UCSD-AML1 (cell line): ENCODE data around the gene FNDC11.
A peak's percentile ranks its signal among the peaks of the same experiment; 100 is the strongest.

Experiments
- DNase-seq: peaks from one replicate; lab custom pipeline; 2025; ENCODE audit not compliant: unreplicated experiment; lab: John Stamatoyannopoulos, UW

The FNDC11 gene

DNA sequence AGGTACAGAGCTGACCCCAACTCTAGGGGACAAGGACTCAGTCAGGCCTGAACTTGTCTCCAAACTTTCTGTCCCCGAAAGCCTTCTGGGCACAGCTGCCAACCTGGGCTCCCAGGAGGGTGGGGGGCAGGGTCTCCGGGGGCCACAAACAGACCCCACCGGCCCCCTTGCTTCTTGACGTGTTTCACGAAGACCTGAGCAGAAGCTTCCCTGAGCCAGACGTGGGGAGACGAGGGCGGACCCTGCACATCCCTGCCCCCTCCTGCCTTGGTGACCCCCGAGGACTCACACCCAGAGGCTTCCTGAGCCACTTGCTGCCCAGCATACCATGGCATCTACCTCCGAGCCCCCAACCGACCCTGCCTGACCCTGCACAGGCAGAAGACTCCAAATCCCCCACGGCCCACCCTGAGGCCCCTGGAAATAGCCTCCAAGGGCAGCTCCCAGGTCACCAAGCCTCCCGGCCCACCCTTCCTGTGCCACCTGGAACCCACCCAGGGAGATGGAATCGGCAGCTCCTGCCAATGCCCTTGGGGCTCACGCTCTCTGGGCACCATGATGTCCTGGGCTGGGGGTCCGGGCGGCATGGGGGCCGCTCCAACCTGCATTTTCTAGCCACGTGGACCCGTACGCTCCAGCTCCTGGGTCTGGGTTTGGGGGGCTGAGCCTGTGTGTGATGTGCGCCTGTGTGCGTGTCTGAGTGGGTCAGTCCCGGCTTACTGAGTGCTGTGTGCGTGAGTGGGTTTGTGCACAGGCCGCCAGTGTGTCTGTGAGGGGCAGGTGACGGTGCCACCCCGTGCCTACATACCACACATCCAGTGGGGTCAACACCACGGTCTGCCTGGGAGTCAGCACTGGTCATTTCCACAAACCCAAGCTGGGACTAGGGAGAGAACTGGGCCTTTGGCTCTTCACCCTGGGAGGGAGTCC is 14.3 kb upstream of the FNDC11 start:
- no peak for DNase-seq

DNA sequence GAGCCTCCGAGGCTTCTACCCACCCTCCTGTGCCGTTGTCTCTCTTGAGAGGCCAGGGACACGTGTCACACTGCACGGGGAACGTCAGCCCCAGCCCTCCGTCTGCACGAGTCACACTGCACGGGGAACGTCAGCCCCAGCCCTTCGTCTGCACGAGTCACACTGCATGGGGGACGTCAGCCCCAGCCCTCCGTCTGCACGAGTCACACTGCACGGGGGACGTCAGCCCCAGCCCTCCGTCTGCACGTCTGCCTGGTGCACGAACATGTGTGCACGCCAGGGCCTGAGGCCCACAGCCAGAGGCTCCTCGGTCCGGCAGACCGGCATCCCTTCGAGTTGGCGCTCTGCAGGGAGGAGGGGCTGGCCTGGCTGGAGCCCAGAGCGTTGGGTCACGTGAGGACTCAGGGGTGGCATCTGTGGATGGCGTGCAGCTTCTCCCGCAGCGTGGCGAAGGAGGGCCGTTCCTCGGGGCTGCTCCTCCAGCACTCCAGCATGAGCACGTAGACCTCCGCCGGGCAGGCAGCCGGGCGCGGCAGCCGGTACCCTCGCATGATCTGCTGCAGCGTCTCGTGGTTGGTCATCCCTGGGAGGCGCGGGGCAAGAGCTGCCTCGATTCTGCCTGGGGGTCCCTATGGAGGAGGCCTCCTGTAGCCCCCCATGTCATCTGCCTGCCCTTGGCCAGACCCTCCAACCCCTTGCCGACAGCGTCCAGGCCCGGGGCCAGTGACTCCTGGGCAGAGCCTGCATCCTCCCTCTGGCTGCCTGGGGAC is 13.4 kb upstream of the FNDC11 start:
- no peak for DNase-seq

DNA sequence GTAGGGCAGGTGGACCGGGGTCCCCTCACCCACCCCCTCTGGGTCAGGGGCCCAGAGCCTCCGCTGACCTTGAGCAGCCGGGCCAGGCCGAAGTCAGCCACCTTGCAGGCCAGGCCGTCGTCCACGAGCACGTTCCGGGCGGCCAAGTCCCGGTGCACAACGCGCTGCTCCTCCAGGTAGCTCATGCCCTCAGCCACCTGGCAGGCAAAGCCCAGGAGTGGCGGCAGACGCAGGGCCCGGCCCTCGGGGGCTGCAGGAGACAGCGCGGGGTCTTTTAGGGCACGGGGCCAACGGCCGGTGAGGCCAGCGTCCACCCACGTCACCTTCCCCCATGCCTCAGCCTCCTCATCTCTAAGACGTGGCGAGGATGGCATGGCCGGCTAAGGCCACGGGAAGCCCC is 12.6 kb upstream of the FNDC11 start:
- no peak for DNase-seq

DNA sequence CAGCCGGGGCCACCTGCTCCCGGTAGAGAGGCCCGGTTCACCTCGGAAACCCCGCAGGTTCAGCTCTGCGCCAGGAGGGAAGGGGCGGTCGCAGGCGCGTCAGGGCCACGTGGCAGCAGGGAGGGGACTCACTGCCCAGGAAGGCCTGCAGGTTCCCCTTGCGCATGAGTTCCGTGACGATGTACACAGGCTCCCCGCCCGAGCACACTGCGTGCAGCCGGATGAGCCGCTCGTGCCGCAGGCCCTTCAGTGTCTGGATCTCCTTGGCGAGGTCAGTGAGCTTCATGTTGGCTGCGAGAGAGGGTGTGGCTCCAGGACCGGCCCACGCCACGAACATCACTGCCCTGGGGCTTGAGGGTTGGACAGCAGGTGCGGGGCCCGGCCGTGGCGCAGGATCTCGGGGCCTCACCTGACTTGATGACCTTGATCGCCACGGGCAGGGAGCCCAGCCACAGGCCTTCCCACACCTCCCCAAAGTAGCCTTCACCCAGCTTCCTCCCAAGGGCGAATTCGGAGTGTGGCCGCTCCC is 11.9 kb upstream of the FNDC11 start:
- DNase-seq = no peak

DNA sequence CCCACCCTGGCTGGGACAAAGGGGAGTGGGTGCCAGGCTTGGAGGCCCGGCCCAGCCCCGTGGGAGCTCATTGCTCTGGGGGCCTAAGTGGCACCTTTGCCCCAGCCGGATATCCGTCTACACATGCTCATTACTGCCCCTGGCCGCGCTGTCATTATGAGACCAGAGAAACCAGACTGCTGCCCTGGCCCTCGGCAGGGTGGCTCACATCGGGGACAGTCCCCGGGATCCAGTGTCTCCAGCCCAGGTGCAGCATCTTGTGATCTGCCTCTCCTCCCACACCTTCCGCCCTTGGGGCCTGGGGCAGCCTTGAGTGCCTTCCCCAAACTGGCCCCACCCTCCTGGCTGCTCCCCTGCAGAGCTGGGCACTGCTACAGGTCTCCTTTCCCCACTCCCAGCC is 11.3 kb upstream of the FNDC11 start:
- no peak for DNase-seq

DNA sequence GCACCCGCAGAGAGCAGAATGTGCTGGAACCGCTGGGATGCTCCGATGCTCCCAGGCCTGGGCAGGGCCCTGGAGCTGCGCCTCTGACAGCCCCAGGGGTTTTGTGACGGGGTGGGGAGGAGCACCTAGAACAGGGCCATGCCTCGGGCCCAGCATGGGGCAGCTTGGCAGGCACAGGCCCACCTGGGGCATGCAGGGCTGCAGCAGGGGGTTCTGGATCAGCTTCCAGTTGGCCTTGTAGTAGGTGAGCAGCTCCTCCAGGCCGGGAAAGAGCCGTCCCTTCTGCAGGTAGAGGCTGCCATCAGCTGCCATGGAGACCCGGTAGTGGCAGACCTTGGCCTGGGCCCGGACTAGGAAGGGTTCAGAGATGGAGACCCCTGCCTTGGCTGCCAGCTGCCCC is 10.8 kb upstream of the FNDC11 start:
- no peak for DNase-seq

DNA sequence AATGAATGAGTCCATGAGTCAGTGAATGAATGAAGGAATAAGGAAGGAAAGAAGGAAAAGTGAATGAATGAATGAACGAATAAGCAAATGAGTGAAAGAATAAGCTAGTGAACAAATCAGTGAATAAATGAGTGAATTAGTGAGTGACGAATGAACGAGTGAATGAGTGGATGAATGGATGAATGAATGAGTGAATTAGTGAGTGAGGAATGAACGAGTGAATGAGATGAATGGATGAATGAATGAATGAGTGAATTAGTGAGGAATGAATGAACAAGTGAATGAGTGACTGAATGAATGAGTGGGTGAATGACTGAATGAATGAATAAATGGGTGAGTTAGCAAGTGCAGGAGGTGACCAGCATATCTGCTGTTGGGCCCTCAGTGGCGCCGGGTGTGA is 10.2 kb upstream of the FNDC11 start:
- no peak for DNase-seq

DNA sequence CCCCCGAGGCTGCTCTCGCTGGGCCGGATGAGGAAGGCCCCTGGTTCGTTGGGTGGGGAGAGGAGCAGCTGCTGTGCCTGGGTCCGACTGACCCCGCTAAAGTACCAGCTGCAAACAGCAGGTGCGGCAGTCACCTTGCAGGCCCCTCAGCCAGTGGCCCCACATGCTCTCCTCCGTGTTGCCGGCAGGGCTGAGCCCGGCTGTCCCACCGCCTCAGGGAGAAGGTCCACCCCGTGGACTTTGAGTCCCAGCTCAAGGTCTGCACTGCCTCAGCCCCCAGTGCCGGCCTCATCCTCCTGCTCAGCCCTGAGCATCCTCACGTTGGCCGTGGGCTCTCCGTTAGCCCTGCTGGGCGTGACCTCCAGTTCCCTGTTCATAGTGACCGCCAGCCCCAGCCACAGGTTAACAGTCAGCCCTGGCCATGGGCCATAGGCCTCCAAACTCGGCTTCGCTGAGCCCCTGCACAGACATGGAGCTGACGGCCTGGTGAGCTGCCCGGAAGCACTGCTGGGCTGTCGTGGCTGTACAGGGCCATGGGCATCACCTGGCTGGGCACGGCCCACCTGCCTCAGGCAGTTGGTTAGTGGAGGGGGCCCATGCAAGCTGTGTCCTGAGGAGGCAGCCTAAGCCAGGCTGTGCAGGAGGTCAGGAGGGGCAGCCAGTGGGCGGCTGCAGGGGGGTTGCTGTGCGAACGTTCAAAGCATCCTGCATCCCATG is 9.6 kb upstream of the FNDC11 start:
- DNase-seq = no peak

DNA sequence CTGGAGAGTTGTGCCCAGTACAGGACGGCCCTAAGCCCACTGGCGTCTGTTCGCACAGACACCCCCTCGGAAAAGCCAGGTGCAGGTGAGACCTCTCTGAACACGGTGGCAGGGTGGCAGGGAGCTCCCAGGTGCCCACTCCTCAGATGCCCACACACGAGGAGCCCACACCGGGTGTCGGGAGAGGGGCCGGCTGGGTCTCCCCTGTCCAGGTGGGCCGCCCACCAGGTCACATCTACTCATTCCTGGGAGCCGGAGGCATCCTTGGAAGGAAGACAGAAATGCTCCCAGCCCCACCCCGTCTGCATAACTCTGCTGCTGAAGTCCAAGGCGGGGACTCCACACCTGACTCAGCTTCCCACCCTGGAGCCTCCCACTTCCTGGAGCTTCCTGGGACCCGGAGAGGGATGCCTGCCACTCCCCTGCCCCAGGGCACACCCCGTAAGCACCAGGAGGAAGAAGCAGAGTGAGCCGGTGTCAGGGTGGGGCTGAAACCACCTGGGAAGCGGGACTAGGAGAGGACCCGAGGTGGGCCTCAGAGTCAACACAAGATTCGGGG is 8.9 kb upstream of the FNDC11 start:
- DNase-seq = no peak

DNA sequence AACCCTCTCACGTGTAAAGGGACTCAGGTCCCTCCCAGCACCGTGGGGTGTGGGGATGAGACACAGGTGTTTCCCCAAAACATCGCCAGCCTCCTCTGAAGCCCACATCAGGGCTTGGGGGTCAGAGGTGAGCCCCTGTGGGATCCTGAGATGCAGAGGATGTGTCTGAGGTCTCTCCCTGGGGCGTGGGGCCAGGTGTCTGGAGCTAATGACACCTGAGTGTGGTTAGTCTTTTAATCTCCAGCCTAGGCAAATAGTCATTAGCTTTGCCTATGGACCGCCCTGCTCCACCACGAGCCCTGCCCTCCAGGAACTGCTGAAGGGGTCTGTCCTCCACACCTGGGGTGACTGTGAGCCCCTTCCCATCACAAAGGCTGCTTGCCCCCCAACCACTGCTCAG is 8.1 kb upstream of the FNDC11 start:
- no peak for DNase-seq

DNA sequence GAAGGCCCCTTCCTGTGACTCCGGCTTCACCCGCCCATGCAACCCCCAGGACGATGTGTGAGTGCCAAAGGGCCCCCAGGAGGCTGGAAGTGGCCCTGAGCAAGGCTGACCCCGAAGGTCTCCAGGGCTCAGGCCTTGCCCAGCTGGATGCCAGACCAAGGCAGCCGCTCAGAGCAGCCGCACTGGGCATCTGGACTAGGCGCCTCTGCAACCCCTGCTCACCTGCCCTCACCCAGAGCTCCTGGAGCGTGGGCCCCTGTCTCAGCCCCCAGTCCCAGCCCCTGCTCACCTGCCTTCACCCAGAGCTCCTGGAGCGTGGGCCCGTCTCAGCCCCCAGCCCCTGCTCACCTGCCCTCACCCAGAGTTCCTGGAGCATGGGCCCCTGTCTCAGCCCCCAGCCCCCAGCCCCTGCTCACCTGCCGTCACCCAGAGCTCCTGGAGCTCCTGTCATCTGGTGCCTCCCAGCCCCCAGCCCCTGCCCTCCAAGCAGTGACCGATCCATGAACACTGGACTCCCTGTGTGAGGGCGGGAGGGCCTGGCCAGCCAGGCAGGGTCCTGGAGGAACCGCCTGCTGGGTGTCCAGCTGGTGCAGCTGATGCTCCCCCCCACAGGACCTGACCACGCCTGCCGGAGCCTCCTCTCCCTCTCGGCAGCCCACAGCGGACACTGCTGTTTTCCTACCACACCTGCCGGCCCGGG is 7.6 kb upstream of the FNDC11 start:
- DNase-seq = no peak

DNA sequence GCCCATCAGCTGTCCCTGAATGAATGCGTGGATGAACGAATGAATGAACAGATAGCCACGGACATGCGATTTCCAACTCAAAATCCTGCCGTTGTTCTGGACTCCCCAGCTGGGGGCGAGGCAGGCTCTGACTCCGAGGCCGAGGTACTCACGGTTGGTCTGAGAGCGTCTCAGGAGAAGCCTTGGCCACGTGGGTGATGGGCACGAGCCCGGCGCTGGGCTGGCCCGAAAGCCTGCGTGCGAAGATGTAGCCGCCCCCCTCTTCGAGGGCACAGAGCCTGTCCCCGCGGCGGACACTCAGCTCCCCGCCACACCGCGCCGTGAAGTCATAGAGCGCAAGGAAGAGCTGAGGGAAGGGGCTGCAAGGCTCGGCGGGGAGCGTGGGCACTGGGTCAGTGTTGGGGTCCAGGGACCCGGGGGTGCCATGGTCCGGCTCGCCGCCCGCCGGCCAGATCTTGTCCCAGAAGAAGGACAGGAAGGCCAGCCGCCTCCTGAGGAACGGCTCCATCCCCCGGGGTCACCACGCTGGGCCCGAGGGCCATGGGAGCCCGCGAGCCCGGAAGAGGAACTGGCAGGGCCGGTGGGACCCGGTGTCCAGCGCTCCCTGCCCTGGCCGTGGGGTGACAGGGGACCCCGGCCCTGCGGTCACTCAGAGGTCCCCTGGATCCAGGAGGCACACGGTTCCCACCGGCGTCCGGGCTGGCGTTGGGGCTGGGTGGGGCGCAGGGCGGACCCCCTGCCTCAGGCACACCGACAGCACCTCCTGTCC is 6.8 kb upstream of the FNDC11 start:
- no peak for DNase-seq

DNA sequence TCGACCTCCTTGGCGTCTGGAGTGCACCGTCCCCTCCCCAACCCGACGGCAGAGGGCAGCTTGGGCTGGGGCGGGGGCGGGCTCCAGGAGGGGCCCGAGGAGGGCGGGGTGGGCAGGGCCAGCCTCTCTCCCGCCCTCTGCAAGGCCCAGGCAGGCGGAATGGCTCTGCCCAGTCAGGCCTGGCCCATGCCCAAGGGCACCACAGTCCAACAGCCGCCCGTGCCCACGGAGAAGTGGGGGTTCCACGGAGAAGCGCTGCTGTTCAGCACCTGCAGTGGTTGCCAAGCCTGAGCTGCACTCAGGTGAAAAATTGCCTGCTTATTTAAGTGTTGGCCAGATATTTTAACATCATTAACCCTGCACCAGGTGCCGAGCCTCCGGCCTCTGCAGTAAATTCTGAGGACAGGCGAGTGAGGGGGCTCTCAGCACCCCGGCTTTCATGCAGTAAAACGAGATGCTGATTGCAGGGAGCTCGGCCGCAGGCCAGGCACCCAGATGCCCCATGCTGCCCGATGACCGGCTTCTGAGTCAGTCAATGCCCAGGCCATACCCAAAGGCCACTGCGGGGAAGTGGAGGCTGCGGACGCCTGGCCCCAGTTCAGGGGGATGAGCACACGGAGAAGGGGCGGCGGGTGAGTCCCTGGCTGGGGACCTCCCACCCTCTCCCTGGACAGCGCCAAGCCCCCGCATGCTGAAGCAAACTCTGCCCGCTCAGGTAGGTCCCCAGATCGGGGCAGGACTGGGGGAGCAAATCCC is 6.1 kb upstream of the FNDC11 start, which contains the start of gene SRMS:
TSS of gene SRMS (minus strand) at position 25 of the 756 bp plus-strand sequence. CDS start 286 bp downstream, outside the sequence.
- DNase-seq = no peak

DNA sequence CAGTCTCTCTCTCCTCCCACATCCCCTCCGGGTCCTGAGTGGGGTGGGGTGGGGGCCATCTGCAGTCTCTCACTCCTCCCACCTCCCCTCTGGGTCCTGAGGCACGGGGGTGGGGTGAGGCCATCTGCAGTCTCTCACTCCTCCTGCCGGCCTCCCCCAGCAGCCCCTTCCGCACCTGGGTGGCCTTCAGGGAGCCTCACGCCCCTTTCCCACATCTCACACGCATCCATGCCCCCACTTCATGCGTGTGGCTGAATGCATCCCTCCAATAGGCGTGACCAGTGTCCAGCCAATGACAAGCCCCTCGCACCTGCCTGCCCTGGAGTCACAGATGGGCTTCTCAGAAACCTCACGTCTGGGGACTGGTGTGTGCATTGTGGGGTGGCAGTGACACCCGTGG is 5.4 kb upstream of the FNDC11 start:
- no peak for DNase-seq

DNA sequence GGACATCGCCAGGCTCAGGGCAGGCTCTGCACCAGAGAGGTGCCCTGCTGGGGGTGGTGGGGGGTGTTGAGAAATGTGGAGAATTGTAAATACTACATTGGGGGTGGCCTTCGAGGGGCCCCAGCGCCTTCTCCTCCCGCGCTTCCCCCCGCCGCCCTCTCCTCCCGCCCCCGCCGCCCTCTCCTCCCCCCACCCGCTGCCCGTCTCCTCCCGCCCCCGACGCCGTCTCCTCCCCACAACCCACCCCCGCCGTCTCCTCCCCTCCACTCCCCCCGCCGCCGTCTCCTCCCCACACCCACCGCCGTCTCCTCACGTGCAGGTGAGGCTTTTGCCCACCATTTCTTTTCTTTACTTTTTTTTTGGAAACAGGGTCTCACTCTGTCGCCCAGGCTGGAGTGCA is 4.9 kb upstream of the FNDC11 start:
- DNase-seq = no peak

DNA sequence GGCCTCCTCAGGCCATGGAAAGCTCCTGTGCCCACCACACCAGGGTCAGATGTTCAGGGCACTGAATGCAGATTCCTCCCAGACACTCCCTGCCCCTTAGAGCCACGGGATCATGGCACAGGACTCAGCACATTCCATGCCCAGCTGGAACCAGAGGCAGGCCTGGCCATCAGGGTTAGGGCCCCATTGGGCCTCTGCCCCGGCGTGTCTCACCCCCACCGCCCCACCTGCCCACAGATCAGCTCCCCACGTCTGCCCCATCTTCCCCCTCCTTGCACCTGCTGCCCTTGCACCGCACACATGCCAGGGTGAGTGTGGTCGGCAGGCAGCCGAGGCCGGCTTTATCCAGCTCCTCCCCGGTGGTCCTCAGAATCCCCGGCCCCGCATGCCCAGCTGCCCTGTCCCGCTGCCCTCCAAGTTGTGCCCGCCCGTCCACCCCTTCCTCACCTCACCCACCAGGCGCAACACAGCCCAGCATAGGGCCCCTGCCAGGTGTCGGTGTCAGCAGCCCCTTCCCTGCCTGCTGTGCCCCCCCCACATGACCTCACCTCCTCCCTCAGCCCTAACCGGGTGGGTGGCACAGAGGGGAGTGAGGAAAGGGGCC is 4.2 kb upstream of the FNDC11 start:
- no peak for DNase-seq

DNA sequence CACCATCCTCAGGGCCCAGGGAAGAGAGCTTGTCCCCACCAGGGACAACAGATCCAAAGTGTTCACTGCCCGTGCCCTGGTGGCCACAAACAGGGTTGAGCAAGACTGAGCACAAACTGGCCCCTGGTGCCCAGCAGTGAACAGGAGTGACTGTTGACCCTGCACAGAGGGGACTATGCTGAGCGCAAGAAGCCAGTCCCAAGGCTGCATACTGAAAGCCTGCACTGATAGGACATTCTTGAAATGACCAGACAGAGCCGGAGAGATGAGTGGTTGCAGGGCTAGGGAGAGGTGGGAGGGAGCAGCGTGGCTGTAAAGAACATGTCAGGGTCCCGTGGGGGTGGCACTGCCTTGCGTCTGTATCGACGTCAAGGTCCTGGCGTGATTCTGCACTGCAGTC is 2.9 kb upstream of the FNDC11 start:
- no peak for DNase-seq

DNA sequence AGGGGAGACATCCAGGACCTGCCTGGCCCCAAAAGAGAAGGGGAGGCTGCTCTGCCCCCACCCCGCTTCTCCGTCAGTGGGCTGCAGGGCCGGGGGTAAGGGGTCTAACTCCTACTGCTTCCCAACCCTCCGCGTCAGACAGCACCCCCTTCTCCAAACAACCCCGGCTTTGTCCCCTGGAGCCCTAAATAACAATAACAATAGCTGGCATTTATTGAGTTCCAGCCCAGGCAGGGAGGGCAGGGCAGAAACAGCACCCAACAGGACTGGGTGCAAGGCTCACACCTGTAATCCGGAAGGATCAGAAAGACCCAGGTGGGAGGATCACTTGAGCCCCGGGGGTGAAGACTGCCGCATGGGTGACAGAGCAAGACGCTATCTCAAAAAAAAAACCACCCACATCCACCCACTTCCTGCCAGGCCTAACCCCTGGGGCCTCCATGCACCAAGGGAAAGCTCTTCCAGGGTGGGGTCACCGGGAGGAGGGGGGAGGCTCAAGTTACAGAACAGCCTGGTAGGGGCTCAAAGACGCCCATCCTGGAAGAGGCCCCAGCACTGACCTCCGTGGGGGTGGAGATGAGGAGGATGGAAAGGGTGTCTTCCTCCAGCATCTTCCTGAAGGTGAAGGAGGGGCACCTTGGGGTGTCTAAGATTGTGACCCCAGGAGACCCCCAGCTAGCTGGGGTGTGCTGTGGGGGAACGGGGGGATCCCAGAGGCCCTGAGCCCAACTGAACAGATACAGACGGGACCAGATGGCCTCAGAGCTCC is 1.3 kb upstream of the FNDC11 start:
- peak; percentile 69 for DNase-seq
